Hematopoietic multipotent progenitor cell treated with erythropoietin and hydrocortisone succinate and interleukin-3 and kit ligand, for 6 days (in vitro differentiated cells): ENCODE measurements around the gene ATP6AP1.
A peak's percentile ranks its signal among the peaks of the same experiment; 100 is the strongest.

Experiments
- DNase-seq: peaks from one replicate; pipeline ENCODE4 v3.0.0-alpha.2; 2015

ATP6AP1 gene

DNA sequence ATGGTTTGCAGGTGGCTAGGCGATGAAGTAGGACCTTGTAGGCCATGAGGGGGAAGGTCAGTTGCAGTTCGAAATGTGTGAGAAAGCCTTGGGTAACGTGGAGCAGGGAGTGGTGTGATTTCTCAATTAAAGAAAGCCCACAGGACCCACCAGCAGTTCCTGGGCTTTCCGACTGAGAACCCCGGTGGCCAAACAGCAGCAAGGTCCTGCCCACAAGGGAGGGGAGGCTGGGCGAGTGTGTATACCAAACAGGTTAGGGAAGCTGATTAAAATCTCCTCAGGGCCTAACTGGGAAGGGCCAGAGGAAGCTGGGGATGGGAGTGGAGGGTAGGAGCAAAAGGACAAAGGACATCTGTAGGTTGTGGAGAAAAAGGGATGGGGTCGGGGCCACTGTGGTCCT is 2.4 kb downstream of the ATP6AP1 start:
- DNase-seq = peak; percentile 44

DNA sequence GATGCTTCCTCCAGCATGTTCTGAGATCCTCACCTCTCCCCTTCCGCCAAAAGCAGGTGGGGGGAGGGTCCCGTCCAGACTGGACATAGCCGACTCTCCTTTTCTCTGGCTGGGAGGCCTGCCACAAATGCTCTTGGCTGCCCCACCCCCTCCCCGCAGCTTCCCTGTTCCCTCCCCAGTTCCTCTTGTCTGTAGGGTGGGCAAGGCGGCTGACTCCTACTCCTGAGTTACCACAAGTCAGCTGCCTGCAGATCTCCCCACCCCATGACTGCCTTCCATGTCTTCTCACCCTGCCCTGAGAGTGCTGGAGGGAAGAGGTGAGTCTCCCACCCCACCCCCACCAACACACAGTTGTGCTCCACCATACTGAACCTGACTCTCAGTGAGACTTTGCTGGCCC is 2.9 kb downstream of the ATP6AP1 start:
- peak; percentile 46 for DNase-seq

DNA sequence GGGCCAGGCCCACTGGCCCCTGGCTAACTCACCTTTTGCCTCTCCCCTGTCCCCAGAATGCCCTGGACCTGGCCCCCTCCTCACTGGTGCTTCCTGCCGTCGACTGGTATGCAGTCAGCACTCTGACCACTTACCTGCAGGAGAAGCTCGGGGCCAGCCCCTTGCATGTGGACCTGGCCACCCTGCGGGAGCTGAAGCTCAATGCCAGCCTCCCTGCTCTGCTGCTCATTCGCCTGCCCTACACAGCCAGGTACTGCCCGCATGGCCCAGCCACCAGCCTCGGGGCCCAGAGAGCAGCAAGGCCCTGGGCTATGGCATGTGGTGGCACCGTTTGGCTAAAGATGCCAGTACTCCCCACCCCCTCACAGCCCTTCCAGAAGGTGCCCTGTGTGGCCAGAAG is 3.7 kb downstream of the ATP6AP1 start:
- no peak for DNase-seq

DNA sequence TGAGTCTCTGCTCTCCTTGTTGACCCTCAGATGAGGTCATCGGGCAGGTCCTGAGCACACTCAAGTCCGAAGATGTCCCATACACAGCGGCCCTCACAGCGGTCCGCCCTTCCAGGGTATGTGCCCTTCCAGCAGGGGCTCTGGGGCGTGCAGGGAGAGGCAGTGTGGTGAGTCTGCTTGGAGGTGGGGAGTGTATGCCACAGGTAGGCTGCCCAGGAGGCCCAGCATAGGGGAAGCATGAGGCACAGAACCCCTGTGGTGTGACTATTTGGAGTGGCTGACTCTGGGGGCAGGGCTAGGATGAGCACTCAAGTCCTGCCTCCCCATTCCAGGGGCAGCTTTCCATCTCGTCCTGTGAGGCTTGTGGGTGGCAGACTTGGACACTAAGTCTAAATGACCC is 5.1 kb downstream of the ATP6AP1 start:
- DNase-seq = no peak

DNA sequence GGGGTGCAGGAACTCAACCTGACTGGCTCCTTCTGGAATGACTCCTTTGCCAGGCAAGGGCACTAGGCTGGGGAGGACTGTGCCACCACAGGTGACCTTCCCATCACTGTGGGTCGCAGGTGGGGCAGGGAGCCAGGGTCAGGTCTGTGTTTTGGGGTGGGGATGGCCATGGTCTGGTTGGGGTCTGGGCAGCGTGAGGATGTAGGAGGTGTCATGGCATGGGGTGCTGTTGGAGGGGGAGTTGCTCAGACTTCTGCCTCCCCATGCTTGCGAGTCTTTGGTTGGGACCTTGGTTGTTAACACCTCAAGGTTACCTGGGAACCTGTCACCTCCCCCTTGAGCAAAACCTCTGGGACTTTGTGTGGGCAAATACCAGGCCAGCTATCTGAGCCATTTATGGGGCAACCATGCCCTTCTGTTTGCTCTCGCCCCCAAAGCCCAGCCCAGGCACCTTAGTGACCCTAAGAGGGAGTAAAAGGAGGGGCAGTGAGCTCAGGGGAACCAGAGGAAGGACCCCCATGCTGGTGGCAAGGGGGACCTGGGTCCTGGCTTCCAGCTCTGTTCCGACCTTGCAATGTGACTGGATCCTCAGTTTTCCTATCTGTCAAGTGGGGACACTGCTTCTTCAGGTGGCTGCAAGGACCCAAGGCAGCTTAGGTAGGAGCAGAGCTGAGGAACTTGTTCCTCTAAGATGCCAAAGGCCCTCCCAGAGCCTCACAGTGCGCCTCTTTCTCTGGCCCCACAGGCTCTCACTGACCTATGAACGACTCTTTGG is 6.1 kb downstream of the ATP6AP1 start:
- no peak for DNase-seq

DNA sequence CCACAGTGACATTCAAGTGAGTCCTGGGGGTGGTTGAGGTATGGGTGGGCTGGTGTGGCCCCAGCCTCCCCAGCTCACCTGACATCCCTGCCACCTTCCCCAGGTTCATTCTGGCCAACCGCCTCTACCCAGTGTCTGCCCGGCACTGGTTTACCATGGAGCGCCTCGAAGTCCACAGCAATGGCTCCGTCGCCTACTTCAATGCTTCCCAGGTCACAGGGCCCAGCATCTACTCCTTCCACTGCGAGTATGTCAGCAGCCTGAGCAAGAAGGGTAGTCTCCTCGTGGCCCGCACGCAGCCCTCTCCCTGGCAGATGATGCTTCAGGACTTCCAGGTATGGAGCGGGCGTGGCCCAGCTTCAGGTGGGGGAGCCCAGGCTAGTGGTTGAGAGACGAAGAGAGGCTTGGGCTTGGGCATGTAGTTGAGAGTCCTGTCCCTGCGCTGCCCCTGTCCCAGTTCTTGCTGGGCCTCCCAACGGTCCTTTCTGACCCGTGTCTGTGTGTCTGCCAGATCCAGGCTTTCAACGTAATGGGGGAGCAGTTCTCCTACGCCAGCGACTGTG is 6.8 kb downstream of the ATP6AP1 start:
- no peak for DNase-seq

DNA sequence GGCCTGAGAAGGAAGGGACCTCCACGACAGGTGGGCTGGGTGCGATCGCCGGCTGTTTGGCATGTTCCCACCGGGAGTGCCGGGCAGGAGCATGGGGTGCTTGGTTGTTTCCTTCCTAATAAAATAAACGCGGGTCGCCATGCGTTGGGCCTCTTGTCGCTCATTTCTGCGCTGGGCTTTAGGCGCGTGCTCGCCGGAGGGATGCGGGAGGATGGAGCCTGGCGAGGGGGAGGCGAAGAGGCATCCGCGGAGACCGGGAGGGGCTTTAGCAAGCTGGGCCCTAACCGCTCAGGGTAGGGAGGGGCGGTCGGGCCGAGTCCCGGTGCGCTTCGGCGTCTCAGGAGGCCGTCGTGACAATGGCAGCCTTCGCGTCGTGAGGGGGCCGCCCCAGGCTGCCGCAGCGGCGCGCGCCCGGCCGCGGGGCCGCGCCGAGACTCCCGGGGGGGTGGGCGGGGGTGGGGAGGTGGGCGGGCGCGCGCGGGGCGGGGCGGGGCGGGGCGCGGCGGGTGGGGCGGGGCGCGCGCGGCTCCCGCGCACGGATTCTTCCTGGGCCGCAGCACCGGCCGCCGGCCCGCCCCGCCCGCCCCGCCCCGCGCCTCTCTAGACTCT is 8.0 kb downstream of the ATP6AP1 start:
- DNase-seq = peak; percentile 42

DNA sequence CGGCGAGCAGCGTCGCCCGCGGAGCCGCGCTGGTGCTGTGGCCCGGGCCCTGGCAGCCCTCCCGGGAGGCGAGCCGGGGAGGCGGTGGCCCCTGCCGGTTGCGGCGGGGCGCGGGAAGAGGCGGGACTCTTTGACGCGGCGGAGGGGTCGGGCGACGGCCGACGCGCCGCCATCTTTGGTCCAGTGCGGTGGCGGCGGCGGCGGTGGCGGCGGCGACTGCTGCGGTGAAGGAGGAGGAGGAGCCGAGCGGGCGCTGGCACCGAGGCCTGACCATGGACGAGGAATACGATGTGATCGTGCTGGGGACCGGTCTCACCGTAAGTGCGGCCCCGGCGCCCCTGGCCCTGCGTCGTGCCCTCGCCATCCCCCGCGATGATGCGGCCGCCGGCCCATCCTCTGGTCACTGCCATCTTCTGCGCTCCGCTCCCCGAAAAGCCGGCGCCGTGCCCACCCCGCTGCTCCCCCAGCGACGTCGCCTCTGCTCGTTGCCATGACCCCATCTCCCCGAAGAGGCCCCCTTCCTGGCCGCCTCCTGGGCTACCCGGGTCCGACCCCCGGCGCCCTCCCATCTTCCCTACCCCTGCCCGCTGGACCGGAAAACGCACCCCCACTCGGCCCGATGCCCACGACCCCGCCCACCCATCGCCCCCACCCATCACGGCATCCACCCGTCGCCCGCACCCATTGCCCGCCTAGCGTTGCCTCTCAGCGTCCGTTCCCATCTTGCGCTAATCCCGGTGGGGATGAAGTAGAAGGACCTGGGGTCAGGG is 8.7 kb downstream of the ATP6AP1 start, which contains the start of gene GDI1:
GDI1 (plus strand) TSS at position 172 of the 770 bp plus-strand sequence; CDS start at position 273, 101 bp downstream.
- peak; percentile 46 for DNase-seq

DNA sequence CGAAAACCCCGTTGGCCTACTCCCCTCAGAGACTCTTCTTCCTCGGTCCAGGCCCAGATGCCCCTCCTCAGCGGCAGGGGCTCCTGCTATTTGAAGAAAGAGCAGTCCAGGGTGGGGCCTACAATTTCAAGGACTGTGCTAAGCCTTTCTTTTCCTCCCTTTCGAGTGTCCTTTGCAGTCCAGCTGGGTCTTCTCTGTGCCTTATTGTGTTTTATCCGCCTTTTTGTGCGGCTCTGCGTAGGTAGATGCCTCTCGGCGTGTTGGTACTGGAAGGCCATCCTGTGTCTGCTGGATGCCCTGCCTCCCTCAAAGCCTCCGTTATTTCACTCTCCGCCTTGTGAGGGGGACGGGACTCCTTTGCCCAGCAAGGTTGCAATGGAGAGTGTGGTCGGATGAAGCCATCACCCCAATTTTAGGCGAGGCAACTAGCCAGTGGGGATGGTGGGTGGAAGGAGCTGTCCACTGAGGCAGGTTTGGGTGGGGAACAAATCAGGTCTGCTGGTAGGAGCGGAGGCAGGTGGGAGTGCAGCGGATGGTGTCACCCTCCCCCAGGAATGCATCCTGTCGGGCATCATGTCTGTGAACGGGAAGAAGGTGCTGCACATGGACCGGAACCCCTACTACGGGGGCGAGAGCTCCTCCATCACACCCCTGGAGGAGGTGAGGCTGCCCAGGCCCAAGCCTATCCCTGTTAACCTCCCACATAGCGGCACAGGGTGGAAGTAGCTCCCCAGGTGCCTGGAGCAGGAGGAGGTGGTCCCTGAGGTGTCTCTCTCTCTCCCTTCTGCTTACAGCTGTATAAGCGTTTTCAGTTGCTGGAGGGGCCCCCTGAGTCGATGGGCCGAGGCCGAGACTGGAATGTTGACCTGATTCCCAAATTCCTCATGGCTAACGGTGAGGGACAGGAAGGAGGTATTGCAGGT is 9.8 kb downstream of the ATP6AP1 start:
- no peak for DNase-seq

DNA sequence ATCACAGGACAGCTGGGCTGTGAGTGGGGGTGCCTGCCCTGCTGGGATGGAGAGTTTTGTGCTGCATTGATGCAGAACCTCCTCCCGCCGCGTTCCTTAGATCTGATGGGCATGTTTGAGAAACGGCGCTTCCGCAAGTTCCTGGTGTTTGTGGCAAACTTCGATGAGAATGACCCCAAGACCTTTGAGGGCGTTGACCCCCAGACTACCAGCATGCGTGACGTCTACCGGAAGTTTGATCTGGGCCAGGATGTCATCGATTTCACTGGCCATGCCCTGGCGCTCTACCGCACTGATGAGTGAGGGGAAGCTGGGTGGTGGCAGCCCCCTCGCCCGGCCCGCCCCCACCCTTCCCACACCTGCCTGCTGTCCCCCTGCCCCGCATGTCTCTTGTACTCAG is 11.4 kb downstream of the ATP6AP1 start:
- DNase-seq = no peak

DNA sequence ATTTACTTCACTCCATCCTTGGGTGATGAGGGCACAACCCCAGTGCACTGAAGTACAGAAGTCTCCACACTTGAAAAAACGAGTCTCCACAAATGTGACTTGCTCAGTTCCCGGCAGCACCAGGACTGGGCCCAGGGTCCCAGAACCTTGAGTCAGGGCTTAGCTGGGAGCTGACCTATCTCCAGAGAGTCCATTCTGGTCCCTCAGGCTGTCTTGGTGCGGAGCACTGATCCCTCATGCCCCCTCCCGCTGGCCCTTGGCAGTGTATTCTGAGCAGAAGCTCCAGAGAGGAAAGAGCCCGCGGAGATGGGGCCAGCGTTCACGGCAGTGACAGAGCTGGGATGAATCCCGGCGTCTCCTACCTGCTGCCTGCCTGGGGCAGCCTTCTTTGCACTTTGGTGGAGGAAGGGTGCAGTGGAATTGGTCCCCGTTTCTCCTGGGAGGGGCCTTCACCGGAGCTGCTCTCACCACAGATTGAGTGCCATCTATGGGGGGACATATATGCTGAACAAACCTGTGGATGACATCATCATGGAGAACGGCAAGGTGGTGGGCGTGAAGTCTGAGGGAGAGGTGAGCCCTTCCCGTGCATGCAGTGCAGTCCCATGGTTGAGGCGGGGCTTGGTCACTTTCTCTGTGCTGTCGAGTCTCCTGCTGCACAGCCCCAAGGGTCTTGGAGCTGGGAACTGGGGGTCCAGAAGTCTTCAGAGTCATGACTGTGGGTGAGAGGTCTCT is 12.3 kb downstream of the ATP6AP1 start:
- DNase-seq = no peak

DNA sequence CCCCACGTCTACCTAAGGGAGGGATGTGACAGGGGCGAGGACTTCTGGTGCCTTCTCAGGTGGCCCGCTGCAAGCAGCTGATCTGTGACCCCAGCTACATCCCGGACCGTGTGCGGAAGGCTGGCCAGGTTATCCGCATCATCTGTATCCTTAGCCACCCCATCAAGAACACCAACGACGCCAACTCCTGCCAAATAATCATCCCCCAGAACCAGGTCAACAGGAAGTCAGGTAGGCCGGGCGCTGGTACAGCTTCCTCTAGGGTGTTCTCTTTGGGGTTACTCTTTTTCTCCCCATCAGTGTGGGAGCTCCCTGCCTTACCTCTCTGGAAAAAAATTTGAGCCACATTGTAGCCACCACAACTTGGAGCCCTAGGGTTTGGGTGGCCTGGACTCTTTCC is 13.1 kb downstream of the ATP6AP1 start:
- DNase-seq = no peak

DNA sequence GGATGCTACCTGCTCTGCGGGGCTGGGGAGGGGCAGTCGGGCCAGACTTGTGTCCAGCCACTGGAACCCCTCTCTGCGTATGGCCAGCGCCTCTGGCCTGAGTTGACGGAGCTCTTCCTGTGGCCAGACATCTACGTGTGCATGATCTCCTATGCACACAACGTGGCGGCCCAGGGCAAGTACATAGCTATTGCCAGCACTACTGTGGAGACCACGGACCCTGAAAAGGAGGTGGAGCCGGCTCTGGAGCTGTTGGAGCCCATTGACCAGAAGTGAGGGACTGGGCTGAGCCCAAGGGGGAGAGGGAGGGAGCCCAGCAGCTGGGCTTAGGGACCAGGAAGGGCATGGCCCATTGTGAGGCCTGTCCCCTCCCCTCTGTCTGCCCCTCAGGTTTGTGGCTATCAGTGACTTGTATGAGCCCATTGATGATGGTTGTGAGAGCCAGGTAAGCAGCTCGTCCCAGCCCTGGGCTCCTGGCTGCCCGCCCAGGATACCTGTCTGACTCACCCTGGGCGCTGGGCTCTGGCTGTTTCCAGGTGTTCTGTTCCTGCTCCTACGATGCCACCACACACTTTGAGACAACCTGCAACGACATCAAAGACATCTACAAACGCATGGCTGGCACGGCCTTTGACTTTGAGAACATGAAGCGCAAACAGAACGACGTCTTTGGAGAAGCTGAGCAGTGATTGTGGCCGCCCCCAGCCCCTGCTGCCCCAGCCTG is 13.7 kb downstream of the ATP6AP1 start:
- DNase-seq = no peak

DNA sequence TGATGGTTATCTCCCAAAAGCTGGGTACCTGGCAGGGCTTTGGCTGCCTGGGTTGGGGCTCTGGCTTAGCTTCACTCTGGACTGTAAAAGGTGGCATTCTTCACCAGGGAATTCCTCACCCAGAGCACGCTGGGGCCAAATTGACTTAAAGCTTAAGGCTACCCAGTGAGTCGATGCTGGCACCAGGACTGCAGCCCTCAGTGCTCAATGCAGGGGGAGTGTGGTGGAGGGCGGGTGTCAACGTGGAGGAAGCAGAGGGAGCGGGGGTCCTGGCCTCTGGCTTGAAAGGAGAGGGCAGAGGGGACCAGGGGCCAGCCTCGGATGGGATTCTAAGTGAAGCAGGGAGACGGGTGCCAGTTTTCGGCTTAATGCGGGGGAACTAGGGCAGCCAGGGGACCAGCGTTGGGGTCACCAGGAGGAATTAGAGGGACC is 15.0 kb downstream of the ATP6AP1 start:
- DNase-seq = no peak

DNA sequence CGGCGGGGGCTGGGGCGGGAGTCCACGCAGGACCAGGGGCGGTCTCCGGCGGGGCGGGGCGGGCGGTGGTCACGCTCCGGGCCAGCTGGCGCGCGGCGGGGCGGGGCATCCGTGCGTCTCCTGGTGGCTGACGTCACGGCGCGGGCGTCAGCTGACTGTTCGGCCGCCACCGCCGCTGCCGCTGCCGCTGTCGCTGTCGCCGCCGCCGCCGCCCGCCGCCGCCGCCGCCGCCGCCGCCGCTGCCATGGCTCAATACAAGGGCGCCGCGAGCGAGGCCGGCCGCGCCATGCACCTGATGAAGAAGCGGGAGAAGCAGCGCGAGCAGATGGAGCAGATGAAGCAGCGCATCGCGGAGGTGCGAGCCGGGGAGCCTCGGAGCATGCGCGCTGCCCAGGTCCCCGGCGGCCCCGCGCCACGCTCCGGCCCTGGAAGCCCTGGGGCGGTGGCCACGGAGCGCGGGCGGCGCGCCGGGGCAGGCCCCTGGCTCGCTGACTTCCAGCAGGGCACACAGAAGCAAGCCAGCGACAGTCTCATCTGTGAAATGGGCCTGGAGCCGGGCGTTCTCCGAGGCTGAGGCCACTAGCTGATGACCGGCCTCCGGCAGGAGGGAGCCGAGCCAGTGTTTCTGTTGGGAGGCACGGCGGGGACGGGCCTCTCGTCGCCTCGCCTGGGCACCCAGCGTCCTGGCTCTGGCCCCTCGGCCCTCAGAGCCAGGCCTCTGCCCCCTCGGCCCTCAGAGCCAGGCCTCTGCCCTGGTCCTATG is 15.7 kb downstream of the ATP6AP1 start, which contains the start of gene FAM50A:
FAM50A (plus strand) TSS at position 150 of the 763 bp plus-strand sequence; CDS start at position 245, 95 bp downstream.
- peak; percentile 77 for DNase-seq

DNA sequence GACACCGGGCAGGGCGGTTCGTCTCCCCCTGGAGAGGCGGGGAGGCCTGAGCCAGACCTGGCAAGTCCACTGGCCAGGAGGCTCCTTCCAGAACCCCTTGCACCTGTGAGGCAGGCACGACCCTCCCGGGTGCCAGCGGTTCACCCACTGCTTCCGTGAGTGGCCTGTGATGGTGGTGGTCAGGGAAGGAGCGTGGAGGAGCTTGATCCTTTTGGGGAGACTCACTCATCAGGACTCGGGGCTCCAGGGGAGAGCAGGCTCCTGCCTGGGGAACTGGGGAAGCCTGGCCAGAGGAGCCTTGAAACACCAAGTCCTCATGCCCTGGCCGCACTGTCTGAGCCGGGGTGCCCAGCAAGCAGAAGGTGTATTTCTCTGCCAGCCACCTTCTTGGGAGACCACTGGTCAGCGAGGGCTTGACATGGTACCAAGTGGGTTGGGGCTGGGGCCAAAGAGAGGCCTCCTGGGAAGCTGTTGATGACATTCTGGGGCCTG is 16.3 kb downstream of the ATP6AP1 start:
- DNase-seq = no peak

DNA sequence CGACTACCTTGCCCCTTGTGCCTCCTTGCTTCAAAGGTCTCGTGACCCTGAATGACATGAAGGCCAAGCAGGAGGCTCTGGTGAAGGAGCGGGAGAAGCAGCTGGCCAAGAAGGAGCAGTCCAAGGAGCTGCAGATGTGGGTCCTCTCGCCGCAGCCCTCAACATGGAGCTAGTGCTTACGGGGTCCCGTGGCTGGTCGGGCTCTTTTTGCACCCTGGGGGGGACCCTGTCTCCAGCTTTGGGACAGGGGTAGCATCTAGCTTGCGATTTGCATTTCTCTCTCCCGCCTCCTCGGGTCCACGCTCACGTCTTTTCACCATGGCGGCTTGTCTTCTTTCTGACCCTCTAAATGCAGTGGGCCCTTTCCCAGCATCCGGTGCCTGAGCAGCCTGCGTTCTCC is 17.3 kb downstream of the ATP6AP1 start:
- no peak for DNase-seq

DNA sequence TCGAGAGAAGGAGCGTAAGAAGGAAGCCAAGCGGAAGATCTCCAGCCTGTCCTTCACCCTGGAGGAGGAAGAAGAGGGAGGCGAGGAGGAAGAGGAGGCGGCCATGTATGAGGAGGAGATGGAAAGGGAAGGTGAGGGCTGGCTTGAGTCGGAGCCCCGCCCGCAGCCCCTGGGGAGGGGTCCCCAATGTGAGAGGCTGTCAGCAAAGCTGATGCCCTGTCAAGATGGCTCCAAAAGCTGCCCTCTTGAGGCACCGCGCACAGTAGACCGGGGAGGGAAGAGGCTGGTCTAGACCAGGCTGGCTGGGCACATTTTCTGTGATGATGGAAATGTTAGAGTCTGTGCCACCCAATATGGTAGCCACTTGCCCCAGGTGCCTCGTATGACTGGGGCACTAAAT is 18.0 kb downstream of the ATP6AP1 start:
- DNase-seq = no peak

DNA sequence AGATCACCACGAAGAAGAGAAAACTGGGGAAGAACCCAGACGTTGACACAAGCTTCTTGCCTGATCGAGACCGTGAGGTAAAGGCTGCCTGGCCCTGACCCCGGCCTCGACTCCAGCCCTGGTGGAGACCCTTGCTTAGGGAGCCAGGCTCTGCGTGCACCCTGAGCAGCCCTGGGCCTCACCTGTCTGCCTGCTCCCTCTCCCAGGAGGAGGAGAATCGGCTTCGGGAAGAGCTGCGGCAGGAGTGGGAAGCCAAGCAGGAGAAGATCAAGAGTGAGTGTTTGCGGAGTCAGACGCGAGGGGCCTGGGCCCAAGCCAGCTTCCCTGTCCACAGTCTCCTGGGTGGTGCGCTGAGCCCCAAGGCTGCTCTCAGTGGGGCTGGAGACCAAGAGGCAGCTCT is 20.0 kb downstream of the ATP6AP1 start:
- no peak for DNase-seq

DNA sequence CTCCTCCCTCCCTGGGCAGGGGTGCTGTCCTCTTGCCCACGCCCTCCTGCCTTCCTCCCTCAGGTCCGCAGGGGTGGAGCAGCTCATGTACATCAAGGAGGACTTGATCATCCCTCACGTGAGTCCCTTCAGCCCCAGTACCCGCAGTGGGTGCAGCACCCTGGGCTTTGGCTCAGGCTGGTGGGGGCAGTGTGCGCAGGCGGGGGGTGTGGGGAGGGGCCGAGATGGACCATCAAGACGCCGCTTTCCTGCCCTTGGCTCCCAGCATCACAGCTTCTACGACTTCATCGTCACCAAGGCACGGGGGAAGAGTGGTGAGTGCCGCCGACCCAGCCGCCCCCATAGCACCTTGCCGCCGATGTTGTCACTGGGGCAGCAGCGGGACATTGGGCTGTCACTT is 21.1 kb downstream of the ATP6AP1 start:
- DNase-seq = no peak
